ENCODE results near the gene SPDEF.

The SPDEF gene

DNA sequence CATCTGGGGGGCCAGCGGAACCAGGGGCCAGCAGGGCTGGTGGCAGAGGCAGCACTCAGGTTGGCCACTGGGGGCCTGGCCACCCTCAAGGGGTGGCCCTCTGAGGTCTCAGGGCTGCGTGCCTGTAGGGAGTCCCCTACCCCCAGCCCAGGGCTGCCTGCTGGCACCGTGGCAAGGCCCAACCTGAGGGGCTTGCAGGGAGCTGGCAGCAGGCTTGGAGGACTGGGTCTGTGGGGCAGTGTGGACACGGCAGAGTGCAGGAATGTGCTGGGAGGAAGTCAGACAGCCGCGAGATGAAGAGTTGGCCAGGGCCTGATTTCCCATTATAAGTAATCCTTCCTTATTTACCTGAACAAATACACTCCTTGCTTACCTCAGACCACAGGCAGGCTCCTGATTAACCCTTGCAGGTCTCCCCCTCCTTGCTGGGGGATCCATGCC lies at the start of gene SPDEF:
SPDEF (minus strand) TSS at position 299 of the 441 bp plus-strand sequence. CDS start 11,874 bp downstream, outside the sequence.
- in situ Hi-C loops (cut with MboI; ENCODE audit: low sequenced_read_pairs), result no loop called here

DNA sequence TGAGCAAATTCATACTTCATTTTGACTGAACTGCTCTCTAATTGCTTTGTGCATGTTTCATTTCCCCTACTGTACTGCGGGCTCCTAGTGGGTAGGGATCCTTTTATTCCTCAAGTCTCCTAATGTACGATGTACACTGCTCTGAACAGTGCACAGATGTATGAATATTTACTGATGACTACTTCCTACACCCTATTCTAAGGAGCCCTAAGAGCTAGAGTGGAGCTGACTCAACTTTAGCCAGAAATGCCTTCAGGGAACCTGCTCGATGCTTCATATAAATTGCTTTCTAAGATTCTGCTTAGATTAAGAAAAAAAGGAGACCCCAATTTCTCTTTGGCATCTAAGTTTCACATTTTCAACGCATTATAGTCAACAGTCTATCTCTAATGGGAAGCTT lies 47.6 kb upstream of the SPDEF start:
- in situ Hi-C loops (cut with MboI; ENCODE audit: low sequenced_read_pairs), result no loop called here

DNA sequence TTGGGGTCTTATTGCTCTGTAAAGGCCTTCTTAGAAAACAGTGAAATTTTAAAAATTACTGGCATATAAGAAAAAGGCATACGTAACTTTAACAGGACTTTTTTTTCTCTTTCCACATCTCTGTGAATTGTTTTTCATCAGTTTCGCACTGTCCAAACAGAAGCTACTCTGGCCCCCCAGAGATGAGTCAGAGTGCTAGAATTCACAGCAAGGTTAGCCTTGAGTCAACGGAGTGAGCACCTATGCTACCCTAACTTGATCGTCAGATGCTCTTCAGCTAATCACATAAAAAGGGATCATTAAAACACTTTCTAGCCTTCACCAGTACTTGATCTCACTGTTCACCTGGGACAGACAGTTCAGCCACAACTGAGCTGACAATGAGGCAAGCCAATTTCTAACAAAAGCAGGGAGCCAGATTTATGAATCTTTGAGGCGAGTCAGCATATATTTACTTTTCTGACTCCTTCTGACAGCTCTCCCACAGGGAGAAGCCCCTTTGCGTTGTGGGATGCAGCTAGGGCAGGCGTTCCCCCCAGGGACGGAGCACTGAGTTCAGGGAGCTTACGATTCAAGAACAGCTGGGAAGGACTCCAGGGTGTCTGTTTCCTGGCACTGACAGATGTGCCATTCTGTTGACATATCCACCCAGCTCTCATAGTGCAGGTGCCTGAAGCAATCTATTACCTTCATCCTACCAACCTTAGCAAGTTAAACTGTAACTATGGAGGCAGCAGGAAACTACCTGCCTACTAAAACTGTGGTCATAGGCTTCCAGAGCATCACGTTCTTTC lies 46.4 kb upstream of the SPDEF start:
- in situ Hi-C loops (cut with MboI; ENCODE audit: low sequenced_read_pairs), result no loop called here

DNA sequence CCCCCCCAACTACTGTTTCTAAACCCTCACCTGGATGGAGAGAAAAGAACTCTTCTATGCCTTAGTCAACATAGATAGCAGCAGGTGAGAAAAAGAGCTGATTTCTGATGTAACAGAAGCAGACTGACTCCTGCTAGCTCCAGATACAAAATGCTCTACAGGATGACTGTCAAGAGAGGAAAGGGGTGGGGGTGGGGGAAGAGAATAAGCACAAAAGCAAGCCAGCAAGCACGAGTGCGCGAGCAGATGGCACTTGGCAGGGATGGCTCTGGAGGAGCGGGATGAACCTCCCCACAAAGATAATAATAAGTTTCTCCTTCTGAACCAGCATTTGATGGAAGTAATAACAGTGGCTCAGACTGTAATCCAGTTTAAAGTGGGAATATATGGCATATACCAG lies 45.6 kb upstream of the SPDEF start:
- in situ Hi-C loops (cut with MboI; ENCODE audit: low sequenced_read_pairs), result no loop called here

DNA sequence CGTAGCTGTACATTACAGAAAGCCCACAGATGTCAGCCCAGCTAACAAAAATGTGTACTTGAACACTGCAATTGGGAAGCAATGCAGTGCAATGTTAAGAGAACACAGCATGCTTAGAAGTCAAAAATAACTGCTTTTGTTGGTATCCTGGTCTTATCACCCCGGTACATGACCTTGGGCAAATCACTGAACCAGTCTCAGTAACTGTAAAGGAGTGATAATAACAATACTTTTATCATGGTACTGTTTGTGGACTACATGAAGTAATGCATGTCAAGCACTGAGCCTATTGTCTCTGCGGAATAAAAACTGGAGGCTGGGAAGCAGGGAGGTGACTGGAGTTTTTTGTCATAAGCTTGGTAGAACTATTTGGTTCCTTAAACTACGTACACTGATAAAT lies 44.7 kb upstream of the SPDEF start:
- in situ Hi-C loops (cut with MboI; ENCODE audit: low sequenced_read_pairs), result no loop called here

DNA sequence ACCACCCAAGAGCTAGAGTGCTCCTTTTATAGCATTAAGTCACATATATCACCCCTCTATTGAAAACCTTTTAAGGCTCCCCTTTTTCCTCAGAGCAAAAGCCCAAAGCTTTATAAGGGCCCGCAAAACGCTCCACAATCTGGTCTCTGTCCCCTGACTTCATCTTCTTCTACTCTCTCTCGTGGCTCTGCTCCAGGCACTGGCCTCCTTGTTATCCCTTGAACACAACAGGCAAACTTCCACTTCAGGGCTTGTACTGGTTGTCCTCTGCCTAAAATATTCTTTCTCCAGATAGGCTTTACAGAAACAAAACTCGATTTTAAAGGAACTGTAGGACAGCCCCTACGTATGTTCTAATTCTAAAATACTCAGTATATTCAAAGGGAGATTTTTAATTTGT lies 44.0 kb upstream of the SPDEF start:
- in situ Hi-C loops (cut with MboI; ENCODE audit: low sequenced_read_pairs), result no loop called here

DNA sequence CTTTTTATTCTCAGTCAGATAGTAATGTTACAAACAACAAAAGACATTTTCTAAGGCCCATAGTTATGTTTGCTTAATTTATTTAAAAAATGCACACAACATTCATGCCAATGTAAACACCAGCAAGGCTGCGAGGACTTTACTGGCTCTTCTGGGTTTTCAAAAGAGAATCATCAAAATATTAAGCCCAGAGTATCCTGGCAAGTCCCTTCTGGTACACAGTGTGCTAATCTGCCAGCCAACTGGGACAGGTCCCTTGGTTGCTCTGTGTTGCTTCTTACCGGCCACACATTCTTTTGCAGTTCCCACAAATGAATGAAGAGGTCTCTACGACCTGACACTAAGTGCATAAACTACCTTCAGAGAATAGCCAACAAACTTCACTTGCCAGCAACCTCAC lies 42.6 kb upstream of the SPDEF start:
- in situ Hi-C loops (cut with MboI; ENCODE audit: low sequenced_read_pairs), result no loop called here

DNA sequence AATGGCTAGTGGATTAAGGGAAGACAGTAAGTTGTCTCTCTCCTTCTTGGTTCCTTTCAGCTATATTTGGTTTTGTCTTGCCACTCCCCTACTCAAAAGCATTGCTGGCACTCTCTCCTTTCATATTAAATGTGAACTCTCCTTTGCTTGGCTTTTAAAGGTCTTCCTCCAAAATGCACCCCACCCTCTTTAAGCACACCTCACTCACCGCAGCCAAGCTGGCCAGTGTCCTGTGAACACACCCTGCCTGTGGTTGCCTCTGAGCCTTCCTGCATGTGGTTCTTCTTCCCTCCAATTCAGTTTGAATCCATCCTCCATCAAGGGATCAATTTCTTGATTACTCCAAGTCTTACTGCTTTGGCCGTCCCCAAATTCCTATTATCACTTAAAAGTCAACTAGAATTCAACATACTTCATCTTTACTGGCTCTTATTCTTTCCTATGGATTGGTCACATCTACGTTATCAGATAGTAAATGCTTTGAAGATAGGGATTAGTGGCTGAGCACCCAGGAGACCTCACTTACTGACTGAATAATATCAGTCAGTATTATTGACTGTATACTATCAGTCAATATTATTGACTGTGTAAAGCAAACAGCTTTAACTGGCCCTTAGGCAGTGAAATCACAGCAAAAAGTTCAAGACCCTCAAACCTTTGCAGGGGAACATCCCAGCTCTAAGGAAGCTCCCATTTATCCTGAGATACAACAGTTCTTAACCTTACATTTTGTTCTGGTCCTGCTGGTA lies 41.6 kb upstream of the SPDEF start:
- in situ Hi-C loops (cut with MboI; ENCODE audit: low sequenced_read_pairs), result no loop called here

DNA sequence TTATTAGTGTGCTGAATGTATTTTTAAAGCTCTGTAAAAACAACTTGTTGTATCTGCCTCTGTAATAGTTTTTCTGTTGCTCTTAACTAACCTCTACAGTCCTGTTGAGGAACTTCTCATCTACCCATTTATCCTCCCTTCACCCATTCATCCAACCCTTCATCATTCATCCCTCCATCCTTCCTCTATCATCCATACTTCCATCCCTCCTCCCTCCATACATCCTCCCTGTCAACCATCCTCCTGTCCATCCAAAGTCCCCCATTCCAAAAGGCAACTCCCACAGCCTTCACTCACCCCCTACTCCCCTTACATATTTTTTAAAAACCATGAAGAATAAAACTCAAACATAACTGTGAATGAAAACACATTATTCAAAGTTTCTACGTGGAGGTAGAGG lies 40.7 kb upstream of the SPDEF start:
- in situ Hi-C loops (cut with MboI; ENCODE audit: low sequenced_read_pairs), result no loop called here

DNA sequence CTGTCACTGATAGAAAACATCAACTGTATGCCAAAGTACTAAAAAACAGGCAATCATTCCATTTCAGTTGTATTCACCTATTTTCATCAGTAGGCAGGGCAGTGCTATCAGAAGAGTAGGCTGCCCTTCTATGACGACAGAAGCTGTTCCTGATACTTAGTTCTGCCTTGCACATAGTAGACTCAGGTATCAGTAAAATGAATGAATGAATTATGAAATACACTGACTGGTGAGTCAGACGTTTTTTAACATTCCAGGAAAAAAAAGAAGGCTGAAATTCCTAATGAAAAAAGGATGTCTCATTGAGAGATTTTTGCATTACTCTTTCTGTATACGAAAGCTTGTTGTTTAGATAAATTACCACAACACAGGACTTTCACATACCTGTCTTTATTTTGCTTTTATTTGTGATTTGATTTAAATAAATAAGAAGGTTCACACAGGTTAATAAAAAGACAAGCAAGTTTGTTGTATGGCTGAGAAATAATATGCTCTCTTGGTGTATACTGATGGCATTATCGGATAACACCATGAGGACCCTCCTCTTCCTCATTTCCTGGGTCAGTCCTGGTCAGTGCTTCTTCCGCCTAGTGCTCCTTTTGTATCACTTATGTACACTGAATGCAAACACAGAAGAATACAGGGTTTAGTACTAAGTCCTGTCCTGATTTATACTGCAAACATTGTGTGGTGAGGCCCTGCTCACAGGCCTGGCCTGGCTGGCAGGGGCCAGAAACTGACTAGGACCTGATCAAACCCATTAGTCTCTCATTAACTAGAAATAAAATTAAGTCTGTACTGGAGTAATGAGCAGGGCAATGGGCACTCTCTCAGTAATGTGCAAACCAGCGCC lies 39.4 kb upstream of the SPDEF start:
- in situ Hi-C loops (cut with MboI; ENCODE audit: low sequenced_read_pairs), result no loop called here

DNA sequence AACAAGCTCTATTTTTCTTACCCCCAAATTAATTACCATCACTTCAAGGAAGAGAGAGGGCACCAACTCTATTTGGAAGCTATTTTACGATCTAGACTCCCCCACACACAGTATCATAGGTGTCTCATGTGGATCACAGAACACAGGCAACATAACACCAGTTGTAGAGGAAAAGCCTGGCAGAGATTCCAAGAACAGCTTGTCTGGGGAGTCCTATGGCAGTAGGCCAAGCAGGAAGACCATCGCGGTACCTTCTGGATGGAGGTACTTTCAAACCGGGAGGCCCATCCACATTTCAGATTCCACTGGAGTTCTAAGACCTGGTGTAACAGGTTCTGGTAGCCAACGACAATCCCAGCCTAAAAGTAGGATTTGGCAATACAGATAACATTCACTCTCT lies 37.6 kb upstream of the SPDEF start:
- in situ Hi-C loops (cut with MboI; ENCODE audit: low sequenced_read_pairs), result no loop called here

DNA sequence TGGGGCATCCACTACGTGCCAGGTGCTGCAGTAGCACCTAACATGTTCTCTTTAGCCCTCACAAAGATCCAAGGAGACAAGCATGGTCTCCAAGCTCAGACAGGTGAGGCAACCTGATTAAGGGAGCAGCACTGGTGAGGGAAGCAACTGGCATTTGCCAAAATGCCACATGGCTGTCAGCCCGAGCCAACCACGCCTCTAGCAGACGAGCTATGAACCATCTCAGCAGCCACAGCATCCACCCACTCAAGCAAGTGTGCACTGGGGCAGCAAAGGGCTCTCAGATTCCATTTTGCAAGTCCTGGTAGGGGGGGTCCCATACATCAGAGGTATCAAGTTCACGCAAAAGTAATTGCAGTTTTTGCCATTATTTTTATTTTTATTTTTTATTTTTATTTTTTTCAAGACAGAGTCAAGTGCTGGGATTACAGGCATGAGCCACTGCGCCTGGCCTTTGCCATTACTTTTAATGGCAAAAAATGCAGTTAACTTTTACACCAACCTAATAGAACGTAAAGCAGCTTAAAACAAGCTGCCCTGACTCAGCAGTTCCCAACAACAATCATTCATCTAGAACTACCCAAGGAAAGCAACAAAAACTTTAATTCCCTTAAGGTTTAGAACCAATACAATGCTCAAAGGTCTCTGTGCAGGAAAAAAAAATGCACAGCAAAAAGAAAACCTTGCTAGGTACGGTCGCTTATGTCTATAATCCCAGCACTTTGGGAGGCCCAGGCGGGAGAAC lies 36.3 kb upstream of the SPDEF start:
- in situ Hi-C loops (cut with MboI; ENCODE audit: low sequenced_read_pairs), result no loop called here

DNA sequence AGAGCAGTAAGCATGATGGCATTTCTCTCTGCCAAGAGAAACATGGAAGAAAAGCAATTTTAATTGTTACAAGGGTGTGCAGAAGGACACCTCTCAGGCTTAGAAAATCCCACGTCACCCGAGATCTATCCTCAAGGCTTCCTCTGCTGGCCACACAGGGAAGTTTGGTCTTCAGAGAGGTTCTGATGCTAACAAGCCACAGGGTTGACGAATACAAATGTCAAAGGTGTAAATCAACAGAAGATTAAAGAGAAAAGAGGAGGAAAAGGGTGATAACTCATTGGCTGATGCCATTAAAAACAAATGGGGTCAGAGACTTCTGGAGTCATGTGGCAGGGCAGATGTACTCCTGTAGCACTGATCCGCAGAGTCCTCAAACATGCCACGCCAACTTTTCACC lies 33.6 kb upstream of the SPDEF start:
- in situ Hi-C loops (cut with MboI; ENCODE audit: low sequenced_read_pairs), result no loop called here

DNA sequence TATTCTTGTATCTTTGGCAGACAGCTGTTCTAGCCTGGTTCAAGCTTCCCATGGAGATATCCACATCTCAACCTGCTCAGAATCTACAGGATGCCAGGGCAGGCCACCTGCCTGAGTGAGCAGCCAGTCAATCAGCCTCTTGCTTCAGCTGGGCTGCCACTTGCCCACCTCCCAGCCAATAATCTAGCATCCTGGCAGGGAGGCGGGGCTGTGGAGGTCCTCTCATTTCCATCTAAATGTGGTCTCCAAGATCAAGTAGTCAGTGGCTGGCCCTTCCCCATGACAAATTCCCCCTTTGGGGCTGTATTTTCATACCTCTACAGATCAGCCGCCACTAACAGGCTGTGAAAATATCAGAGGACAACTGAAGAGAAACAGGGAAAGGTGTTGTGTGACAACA lies 33.0 kb upstream of the SPDEF start:
- in situ Hi-C loops (cut with MboI; ENCODE audit: low sequenced_read_pairs), result no loop called here

DNA sequence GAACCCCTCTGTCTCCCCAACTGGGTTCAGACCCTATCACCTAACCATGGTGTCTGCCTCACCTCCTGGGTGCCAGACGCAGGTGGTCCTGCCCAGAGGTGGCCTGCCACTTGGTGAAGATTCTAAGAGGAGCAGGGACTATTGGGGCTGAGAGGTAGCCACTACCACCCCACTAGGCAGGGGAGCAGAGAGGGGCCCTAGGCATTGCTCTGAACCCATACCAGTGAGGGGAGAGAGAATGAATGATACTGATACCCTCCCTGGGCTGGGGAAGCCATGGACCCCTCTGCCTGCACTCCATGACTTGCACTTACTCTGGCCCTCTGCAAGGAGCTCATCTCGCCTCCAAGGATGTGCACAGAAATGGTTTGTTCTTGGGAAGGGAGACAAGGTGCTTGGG lies 31.7 kb upstream of the SPDEF start:
- in situ Hi-C loops (cut with MboI; ENCODE audit: low sequenced_read_pairs), result no loop called here

DNA sequence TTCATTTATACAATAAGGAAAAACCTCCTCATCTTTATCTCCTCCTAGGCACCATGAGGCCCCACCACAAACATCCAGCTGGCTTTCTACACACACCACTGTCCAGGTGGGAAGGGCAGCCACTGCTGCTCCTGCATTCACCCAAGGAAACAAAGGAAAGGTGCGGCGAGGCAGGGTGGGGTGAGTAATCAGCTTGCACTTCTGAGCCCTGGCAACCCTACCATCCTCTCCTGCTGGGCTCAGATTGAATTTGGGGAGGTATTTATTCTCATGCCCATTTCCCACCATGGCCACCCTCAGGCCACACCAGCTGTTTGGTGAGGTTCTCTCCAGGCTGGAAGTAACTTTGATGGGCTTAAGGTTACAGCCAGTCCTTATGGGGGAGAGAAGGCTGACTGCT lies 31.2 kb upstream of the SPDEF start:
- in situ Hi-C loops (cut with MboI; ENCODE audit: low sequenced_read_pairs), result no loop called here

DNA sequence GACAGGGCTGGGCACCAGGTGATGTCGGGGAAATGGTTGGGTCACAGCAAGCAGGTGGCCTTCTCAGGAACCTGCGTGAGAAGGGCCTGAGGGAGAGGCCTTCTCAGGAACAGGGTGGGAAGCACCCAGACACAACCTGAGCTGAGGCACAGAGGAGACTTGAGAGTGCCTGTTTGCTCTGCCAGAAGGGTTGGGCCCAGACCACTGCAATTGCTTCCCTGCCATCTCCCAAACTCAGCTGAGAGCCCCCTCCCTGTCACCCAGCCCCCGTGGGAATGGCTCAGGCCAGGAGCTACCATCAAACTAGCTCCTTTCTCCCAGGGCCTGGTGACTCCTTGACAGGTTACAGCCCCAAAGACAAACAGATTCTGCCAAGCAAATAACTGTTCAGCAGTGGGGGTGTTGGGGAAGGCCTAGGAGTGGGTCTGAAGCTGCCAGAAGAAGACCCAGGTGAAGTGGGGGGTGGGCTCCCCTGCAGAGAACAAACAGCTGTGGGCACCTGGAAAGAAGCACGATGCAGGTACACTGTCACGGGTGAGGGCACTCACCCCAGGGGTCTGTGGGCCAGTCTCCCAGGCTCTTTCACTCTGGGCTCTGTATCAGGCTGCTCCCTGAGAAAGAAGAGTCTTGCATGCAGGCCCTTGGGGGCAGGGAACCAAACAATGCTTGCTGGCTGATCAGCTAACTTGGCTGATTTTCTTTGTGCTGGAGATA lies 30.4 kb upstream of the SPDEF start:
- in situ Hi-C loops (cut with MboI; ENCODE audit: low sequenced_read_pairs), result no loop called here

DNA sequence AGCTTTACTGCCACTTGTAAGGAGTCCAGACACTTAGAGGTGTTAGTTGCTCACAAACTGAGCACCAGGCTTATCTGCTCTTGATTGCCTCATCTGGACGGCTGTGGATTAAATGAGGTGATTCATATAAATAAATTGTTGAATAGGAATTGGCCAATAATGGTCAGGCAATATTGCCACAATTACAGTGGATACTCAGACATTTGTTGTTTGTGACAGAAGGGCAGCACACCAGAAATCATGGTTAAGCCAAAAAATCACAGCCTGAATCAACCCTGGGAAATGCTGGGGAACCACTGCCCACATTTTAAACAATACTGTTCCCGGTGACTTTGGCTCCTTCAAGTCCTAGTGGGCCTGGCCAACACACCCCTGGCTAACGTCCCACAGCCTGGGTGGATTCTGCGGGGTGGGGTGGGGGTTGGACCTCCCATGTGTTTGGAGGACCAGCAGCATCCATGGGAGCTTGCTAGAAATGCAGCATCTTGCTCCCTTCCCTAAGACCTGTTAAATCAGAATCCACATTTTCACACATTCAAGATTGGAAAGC lies 29.5 kb upstream of the SPDEF start:
- in situ Hi-C loops (cut with MboI; ENCODE audit: low sequenced_read_pairs), result no loop called here

DNA sequence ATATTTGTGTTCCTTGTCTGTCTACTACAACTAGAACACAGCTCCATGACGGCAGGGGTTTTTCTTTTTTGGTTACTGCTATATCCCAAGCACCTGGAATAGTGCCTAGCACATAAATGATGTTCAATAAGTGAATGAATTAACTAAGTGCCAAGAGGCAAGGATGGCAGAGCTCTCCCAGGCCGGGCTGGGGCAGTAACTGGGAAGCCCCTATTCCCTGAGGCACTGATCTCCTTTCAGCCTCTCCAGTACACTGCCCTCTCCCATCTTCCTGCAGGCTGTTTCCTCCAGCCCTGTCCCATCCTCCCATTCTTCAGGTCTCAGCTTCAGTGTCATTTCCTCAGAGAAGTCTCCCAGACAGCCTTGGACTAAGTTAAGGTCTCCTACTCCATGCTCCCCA lies 29.0 kb upstream of the SPDEF start:
- in situ Hi-C loops (cut with MboI; ENCODE audit: low sequenced_read_pairs), result no loop called here

DNA sequence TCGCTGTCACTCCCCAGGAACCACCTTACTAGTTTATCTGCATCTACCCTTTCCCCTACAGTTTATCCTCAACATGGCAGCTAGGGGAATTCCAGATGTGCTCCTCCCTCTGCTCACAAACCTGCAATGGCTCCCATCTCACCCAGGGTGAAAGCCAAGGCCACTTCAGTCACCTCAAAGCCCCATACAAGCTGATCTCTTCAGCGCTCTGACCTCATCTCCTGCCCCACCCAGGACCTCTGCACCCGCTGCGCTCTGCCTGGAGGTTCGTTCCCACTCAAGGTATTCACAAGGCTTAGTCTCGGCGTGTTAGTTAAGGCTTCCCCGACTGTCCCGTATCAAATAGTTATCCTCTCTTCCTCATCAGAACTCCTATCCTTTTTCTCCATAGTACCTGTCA lies 28.6 kb upstream of the SPDEF start:
- in situ Hi-C loops (cut with MboI; ENCODE audit: low sequenced_read_pairs), result no loop called here
